H1 (cell line): Measurements from ENCODE around the gene UBD.

Experiments
- CEBPB ChIP-seq: IDR thresholded peaks from 2 replicates; pipeline ENCODE4 v1.6.1; 2012; ENCODE audit warnings: low read depth, low read length
- CHD2 ChIP-seq: IDR thresholded peaks from 2 replicates; pipeline ENCODE4 v1.6.1; 2012; ENCODE audit warnings: low read length, improper control_type of control experiment
- CTCF ChIP-seq, 3 experiments: IDR thresholded peaks; 1 replicate in 2 of 3; 2 replicates in 1 of 3; pipeline versions ENCODE4 v1.5.1 to v1.6.1; 2011; ENCODE audit warnings: low read length in 3 of 3, mild to moderate bottlenecking in 3 of 3, inconsistent platforms in 2 of 3, low read depth in 1 of 3, moderate library complexity in 1 of 3; ENCODE audit not compliant: insufficient read depth in 1 of 3; ENCODE audit errors: control extremely low read depth in 1 of 3
- EGR1 ChIP-seq: IDR thresholded peaks from 2 replicates; pipeline ENCODE4 v1.6.1; 2011; ENCODE audit warnings: low read depth, low read length, borderline replicate concordance
- EP300 ChIP-seq, 2 experiments: IDR thresholded peaks; 1 replicate in 1 of 2; 2 replicates in 1 of 2; pipeline ENCODE4 v1.6.1; 2011 to 2012; ENCODE audit warnings: low read depth in 2 of 2, low read length in 2 of 2, mild to moderate bottlenecking in 2 of 2, borderline replicate concordance in 1 of 2, inconsistent platforms in 1 of 2, moderate library complexity in 1 of 2
- GTF2F1 ChIP-seq: IDR thresholded peaks from 2 replicates; pipeline ENCODE4 v1.6.1; 2012; ENCODE audit warnings: low read depth, low read length, improper control_type of control experiment, borderline replicate concordance
- HDAC6 ChIP-seq: IDR thresholded peaks from one replicate; pipeline ENCODE4 v1.7.1; 2012; ENCODE audit warnings: low read depth, mild to moderate bottlenecking, inconsistent platforms, low read length, moderate library complexity
- NRF1 ChIP-seq: IDR thresholded peaks from 2 replicates; pipeline ENCODE4 v1.6.1; 2011; ENCODE audit warnings: mild to moderate bottlenecking, low read depth, low read length, improper control_type of control experiment
- POLR2A ChIP-seq, 2 experiments: IDR thresholded peaks; 1 replicate in 1 of 2; 2 replicates in 1 of 2; pipeline ENCODE4 v1.6.1; 2011; ENCODE audit warnings: low read depth in 2 of 2, low read length in 2 of 2, mild to moderate bottlenecking in 2 of 2; ENCODE audit errors: control extremely low read depth in 1 of 2
- SUZ12 ChIP-seq: fragments of 200-600 bp; sonication (generic); IDR thresholded peaks from 2 replicates; pipeline ENCODE4 v1.6.1; 2012; ENCODE audit warnings: mild to moderate bottlenecking, inconsistent platforms, low read length, moderate library complexity, mixed read lengths
- TEAD4 ChIP-seq: IDR thresholded peaks from 2 replicates; pipeline ENCODE4 v1.6.1; 2012; ENCODE audit warnings: low read depth, low read length, inconsistent platforms, mixed read lengths
- USF2 ChIP-seq: IDR thresholded peaks from 2 replicates; pipeline ENCODE4 v1.6.1; 2011; ENCODE audit warnings: low read length, improper control_type of control experiment
- ZNF274 ChIP-seq: IDR thresholded peaks from 2 replicates; pipeline ENCODE4 v1.7.0; 2012; ENCODE audit warnings: low read length, borderline replicate concordance; ENCODE audit errors: extremely low read depth

- no peak for TF ChIP-seq CTCF (IDR thresholded peaks at IDR 0.05; ENCODE audit: control extremely low read depth in 1 of 3, insufficient read depth in 1 of 3, low read depth in 1 of 3, low read length in 3 of 3)
- TF ChIP-seq GTF2F1, result no peak
- TF ChIP-seq HDAC6, result no peak
- TF ChIP-seq EP300 (IDR thresholded peaks at IDR 0.05; ENCODE audit: borderline replicate concordance in 1 of 2, low read depth in 2 of 2, low read length in 2 of 2), result no peak
- no peak for TF ChIP-seq CHD2
- TF ChIP-seq TEAD4, result no peak
- TF ChIP-seq POLR2A (IDR thresholded peaks at IDR 0.05; ENCODE audit: control extremely low read depth in 1 of 2, low read depth in 2 of 2, low read length in 2 of 2), result no peak
- no peak for TF ChIP-seq ZNF274
- TF ChIP-seq SUZ12, result no peak
- TF ChIP-seq CEBPB, result no peak
- no peak for TF ChIP-seq EGR1
- TF ChIP-seq NRF1, result no peak
- no peak for TF ChIP-seq USF2
These were observed 7.0 kb downstream of the UBD start for GRCh38 chr6:29552512-29553051.
